ENCODE results near the gene EGF. TPM values are rescaled to one million over a fixed set of nuclear protein-coding genes. Genes with fewer than 3 reads are reported as not detected.

EGF gene
- total RNA-seq, 1 experiment from 2014 or later, result 26.7 TPM

GRCh38 chr4:109969919-109970318, 57.2 kb downstream of the EGF start:
- Histone ChIP-seq H3K27ac (ENCODE audit: low read depth, low read length, poor library complexity, severe bottlenecking) (no peak overlapping the region), H3K27me3 (replicated peaks; ENCODE audit: insufficient read depth, low read depth, low read length, poor library complexity) (no peaks in the 10 kb centered on the region), H3K36me3 (ENCODE audit: insufficient read depth, low read length, poor library complexity, severe bottlenecking) (peaks cover 6% of the 10 kb centered on the region), H3K4me1 (ENCODE audit: insufficient read depth, low read length, poor library complexity, severe bottlenecking) (no peaks in the 10 kb centered on the region), H3K4me3 (ENCODE audit: low read depth, low read length, poor library complexity, severe bottlenecking) (no peak overlapping the region), H3K9me3 (ENCODE audit: low read depth, low read length, poor library complexity, severe bottlenecking) (no peaks in the 10 kb centered on the region)
- intact Hi-C loops (cut with micrococcal nuclease; ENCODE audit: unreplicated experiment), result loop anchor here (10.0 kb wide), 1 partner anchor 265 kb away; the partner anchor contains the start of gene CASP6
- BruUV-seq (replicated peaks), result no TSS peak
- TF ChIP-seq EZH2 (IDR thresholded peaks at IDR 0.05; ENCODE audit: borderline replicate concordance, low read depth, low read length, poor library complexity, severe bottlenecking), result no peak
- TF ChIP-seq, protein P1, sequence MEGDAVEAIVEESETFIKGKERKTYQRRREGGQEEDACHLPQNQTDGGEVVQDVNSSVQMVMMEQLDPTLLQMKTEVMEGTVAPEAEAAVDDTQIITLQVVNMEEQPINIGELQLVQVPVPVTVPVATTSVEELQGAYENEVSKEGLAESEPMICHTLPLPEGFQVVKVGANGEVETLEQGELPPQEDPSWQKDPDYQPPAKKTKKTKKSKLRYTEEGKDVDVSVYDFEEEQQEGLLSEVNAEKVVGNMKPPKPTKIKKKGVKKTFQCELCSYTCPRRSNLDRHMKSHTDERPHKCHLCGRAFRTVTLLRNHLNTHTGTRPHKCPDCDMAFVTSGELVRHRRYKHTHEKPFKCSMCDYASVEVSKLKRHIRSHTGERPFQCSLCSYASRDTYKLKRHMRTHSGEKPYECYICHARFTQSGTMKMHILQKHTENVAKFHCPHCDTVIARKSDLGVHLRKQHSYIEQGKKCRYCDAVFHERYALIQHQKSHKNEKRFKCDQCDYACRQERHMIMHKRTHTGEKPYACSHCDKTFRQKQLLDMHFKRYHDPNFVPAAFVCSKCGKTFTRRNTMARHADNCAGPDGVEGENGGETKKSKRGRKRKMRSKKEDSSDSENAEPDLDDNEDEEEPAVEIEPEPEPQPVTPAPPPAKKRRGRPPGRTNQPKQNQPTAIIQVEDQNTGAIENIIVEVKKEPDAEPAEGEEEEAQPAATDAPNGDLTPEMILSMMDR (conservative IDR thresholded peaks at IDR 0.05; ENCODE audit: low read depth, low read length), result no peak
- CTCF ChIA-PET, result no interaction called here
- POLR2A ChIA-PET (ENCODE audit: low non-redundant PET), result no interaction called here
- no peak for DNase-seq (ENCODE audit: low spot score)

DNA sequence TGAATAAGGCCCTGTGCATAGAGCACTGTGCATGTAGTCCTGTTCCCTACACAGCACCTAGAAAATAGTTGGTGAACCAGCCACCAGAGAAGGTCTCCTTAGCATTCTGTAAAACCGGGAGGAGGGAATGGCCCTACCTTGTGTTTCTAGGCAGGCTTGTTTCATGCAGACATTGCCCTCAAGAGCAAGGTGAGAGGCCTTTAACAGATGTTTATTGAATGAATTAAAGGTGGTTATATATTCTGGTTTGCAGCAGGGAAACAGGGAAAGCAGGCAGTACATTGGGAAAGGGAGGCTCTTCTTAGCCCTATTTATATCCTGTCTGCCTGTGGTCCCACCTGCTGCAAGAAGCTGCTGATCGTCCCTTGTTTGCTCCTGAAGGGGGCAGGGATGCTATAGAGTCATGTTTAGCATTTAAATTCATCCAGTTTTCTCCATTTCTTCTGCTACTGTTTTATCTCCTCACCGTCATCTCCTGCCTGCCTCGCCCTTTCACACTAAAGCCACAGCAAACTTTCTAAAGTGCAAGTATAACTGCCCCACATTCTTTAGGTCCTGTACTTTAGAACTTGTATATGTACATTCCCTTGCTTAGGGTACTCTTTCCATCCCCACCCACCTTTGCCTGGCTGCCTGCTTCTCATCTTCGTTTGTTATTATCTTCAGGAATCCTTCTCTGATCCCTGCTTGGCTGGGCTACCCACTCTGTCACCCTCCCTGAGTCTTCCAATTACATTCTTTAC, 60.3 kb downstream of the EGF start:
- H3K27ac ChIP-seq (ENCODE audit: low read depth, low read length, poor library complexity, severe bottlenecking), result no peak overlapping the region
- TF ChIP-seq, protein P1 (conservative IDR thresholded peaks at IDR 0.05; ENCODE audit: low read depth, low read length), result no peak
- no peak for TF ChIP-seq EZH2 (IDR thresholded peaks at IDR 0.05; ENCODE audit: borderline replicate concordance, low read depth, low read length, poor library complexity, severe bottlenecking)
- no TSS peak for BruUV-seq (replicated peaks)
- CTCF ChIA-PET, result no interaction called here
- peaks cover 16% of the 10 kb centered on the region for H3K36me3 ChIP-seq (ENCODE audit: insufficient read depth, low read length, poor library complexity, severe bottlenecking)
- intact Hi-C loops (cut with micrococcal nuclease; ENCODE audit: unreplicated experiment), result loop anchor here (10.0 kb wide), 1 partner anchor 268 kb away; the partner anchor contains the start of gene CASP6
- no peaks in the 10 kb centered on the region for H3K27me3 ChIP-seq (replicated peaks; ENCODE audit: insufficient read depth, low read depth, low read length, poor library complexity)
- DNase-seq (ENCODE audit: low spot score), result no peak
- H3K4me3 ChIP-seq (ENCODE audit: low read depth, low read length, poor library complexity, severe bottlenecking), result no peak overlapping the region
- POLR2A ChIA-PET (ENCODE audit: low non-redundant PET), result no interaction called here
- no peaks in the 10 kb centered on the region for H3K9me3 ChIP-seq (ENCODE audit: low read depth, low read length, poor library complexity, severe bottlenecking)
- H3K4me1 ChIP-seq (ENCODE audit: insufficient read depth, low read length, poor library complexity, severe bottlenecking), result no peaks in the 10 kb centered on the region

GRCh38 chr4:109973529-109973905, 60.8 kb downstream of the EGF start:
- ChIA-PET CTCF (no interaction called here), POLR2A (ENCODE audit: low non-redundant PET) (no interaction called here)
- Histone ChIP-seq H3K4me1 (ENCODE audit: insufficient read depth, low read length, poor library complexity, severe bottlenecking) (peaks cover 3% of the 10 kb centered on the region), H3K27ac (ENCODE audit: low read depth, low read length, poor library complexity, severe bottlenecking) (no peak overlapping the region), H3K9me3 (ENCODE audit: low read depth, low read length, poor library complexity, severe bottlenecking) (no peaks in the 10 kb centered on the region), H3K4me3 (ENCODE audit: low read depth, low read length, poor library complexity, severe bottlenecking) (no peak overlapping the region), H3K27me3 (replicated peaks; ENCODE audit: insufficient read depth, low read depth, low read length, poor library complexity) (no peaks in the 10 kb centered on the region), H3K36me3 (ENCODE audit: insufficient read depth, low read length, poor library complexity, severe bottlenecking) (peaks cover 12% of the 10 kb centered on the region)
- DNase-seq (ENCODE audit: low spot score), result no peak
- TF ChIP-seq, protein P1 (conservative IDR thresholded peaks at IDR 0.05; ENCODE audit: low read depth, low read length), result no peak
- no peak for TF ChIP-seq EZH2 (IDR thresholded peaks at IDR 0.05; ENCODE audit: borderline replicate concordance, low read depth, low read length, poor library complexity, severe bottlenecking)
- no TSS peak for BruUV-seq (replicated peaks)
- intact Hi-C loops (cut with micrococcal nuclease; ENCODE audit: unreplicated experiment), result loop anchor here (10.0 kb wide), 1 partner anchor 269 kb away; the partner anchor contains the start of gene CASP6

Data from A673 (cell line).